ENCODE results near the gene BAX. TPM values are rescaled to one million over a fixed set of nuclear protein-coding genes. Genes with fewer than 3 reads are reported as not detected.
A peak's percentile ranks its signal among the peaks of the same experiment; 100 is the strongest.
"Not testable (repeated sequence)": the region's sequence is repeated elsewhere in the genome, so short reads cannot be mapped to it uniquely, and the experiment has no call there.

Gene BAX
- 10 to 100 TPM; 16.8 to 24.4 (median 22.0) TPM for total RNA-seq
- polyA plus RNA-seq = 10 to 100 TPM; 20.7 to 66.1 (median 35.6) TPM
- long read RNA-seq, donor 1, partial matches to known transcripts = 1 of 3 reads
- long read RNA-seq, donor 1, other reads (novel, unspliced or antisense) = 0 of 3 reads
- long read RNA-seq, donor 2, partial matches to known transcripts = 1 of 2 reads
- long read RNA-seq, donor 2, other reads (novel, unspliced or antisense) = 0 of 2 reads

DNA sequence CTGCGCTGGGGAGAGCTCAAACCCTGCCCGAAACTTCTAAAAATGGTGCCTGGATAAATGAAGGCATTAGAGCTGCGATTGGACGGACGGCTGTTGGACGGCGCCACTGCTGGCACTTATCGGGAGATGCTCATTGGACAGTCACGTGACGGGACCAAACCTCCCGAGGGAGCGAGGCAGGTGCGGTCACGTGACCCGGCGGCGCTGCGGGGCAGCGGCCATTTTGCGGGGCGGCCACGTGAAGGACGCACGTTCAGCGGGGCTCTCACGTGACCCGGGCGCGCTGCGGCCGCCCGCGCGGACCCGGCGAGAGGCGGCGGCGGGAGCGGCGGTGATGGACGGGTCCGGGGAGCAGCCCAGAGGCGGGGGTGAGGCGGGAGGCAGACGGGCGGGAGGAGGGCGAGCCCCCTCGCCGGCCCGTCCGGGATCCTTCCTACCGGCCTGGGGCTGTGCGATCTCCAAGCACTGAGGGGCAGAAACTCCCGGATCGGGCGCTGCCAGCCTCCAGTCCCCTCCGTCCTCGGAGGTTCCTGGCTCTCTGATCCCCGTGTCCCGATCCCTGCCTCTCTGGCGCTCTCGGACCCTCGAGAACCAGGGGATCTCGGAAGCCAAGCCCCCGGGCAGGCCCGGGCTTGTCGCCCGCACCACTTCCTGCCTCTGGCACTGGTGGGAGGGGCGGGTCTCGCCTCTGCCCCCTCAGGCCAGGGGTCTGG lies at the start of gene BAX:
TSS of gene BAX (plus strand) at position 281 of the 713 bp plus-strand sequence. CDS start at position 335, 54 bp downstream.
- intact Hi-C loops (cut with DNase I) = loop anchor here in 1 of 2 donors (5.0 kb wide), 1 partner anchor 47 kb away; no protein-coding TSS in a partner anchor
- H3K27me3 ChIP-seq (ENCODE audit: insufficient read depth in 3 of 3, low read length in 2 of 3) = no peaks in the 10 kb centered on the region
- peaks cover 15% of the 10 kb centered on the region for H3K4me1 ChIP-seq
- ATAC-seq = peak; percentile 91 to 94 (median 92)
- 0 to 1% (median 0%) methylated on average over 62 to 71 of the region's 71 CpGs for WGBS, 3 donors
- peak within 1 kb of the TSS; percentile 88 for H3K27ac ChIP-seq
- peak; percentile 97 to 99 for DNase-seq
- peaks cover 0 to 14% of the 10 kb centered on the region in 2 donors for H3K36me3 ChIP-seq (ENCODE audit: insufficient read depth in 1 of 2, low read depth in 1 of 2)
- peak within 1 kb of the TSS; percentile 98 for H3K4me3 ChIP-seq
- TF ChIP-seq, protein P1, sequence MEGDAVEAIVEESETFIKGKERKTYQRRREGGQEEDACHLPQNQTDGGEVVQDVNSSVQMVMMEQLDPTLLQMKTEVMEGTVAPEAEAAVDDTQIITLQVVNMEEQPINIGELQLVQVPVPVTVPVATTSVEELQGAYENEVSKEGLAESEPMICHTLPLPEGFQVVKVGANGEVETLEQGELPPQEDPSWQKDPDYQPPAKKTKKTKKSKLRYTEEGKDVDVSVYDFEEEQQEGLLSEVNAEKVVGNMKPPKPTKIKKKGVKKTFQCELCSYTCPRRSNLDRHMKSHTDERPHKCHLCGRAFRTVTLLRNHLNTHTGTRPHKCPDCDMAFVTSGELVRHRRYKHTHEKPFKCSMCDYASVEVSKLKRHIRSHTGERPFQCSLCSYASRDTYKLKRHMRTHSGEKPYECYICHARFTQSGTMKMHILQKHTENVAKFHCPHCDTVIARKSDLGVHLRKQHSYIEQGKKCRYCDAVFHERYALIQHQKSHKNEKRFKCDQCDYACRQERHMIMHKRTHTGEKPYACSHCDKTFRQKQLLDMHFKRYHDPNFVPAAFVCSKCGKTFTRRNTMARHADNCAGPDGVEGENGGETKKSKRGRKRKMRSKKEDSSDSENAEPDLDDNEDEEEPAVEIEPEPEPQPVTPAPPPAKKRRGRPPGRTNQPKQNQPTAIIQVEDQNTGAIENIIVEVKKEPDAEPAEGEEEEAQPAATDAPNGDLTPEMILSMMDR (IDR thresholded peaks at IDR 0.05) = no peak
- no peaks in the 10 kb centered on the region for H3K9me3 ChIP-seq

DNA sequence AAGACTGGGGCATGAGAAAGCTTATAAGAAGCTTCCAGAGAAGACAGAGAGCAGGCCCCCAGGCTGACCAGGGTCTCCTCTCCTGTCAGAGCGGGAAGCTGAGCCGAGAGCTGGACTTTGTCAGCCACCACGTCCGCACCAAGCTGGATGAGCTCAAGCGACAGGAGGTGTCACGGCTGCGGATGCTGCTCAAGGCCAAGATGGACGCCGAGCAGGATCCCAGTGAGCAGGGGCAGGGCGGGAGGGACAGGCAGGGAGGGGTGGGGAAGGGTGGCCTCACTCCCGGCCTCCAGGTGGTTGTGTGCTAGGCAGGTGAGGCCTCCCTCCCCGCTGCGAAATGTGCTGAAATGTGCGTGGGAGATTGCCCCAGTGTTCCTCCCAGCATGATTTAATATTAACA lies 49.0 kb upstream of the BAX start:
- WGBS, 3 donors = 76 to 97% (median 81%) methylated on average over 14 of the region's 14 CpGs
- Histone ChIP-seq H3K36me3 (ENCODE audit: insufficient read depth in 1 of 2, low read depth in 1 of 2) (peaks cover 0 to 77% of the 10 kb centered on the region in 2 donors), H3K4me1 (peaks cover 26% of the 10 kb centered on the region), H3K4me3 (no peak overlapping the region), H3K27ac (peak overlapping the region; percentile 55), H3K27me3 (ENCODE audit: insufficient read depth in 3 of 3, low read length in 2 of 3) (no peaks in the 10 kb centered on the region), H3K9me3 (no peaks in the 10 kb centered on the region)
- TF ChIP-seq, protein P1 (IDR thresholded peaks at IDR 0.05) = no peak
- intact Hi-C loops (cut with DNase I) = loop anchor here in 1 of 2 donors (5.0 kb wide), 1 partner anchor 47 kb away; the partner anchor contains the start of gene BAX
- no peak for DNase-seq
- no peak for ATAC-seq

DNA sequence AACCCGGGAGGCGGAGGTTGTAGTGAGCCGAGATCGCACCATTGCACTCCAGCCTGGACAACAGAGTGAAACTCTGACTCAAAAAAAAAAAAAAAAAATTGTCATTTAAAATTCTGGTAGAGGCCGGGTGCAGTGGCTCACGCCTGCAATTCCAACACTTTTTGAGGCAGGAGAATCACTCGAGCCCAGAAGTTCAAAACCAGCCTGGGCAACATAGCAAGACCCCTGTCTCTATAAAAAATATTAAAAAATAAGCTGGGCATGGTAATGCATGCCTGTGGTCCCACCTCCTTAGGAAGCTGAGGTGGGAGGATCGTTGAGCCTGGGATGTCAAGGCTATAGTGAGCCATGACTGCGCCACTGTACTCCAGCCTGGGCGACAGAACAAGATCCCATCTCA lies 48.4 kb upstream of the BAX start:
- intact Hi-C loops (cut with DNase I) = loop anchor here in 1 of 2 donors (5.0 kb wide), 1 partner anchor 46 kb away; the partner anchor contains the start of gene BAX

DNA sequence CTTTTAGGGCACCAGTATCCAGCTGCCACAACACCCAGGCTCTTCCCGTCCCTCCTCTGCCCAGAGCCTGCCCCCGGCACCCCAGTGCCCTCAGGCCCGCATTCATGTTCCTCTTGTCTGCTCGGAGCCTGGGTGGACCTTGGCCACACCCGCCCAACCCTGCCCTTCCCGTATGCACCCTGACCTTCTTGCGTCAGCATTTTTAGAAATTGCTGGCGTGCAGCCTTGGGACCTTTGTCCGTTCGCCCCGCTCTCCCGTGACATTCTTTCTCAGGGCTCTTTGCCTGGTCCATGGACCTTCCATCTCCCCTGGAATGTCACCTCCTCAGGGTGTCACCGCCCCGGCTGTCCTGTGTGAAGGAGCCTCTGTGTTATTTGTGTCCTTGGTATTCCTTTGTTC lies 47.0 kb upstream of the BAX start:
- H3K27me3 ChIP-seq (ENCODE audit: insufficient read depth in 3 of 3, low read length in 2 of 3) = no peaks in the 10 kb centered on the region
- H3K27ac ChIP-seq = peak overlapping the region; percentile 72
- WGBS, 3 donors = 65 to 88% (median 72%) methylated on average over 14 of the region's 14 CpGs
- H3K36me3 ChIP-seq (ENCODE audit: insufficient read depth in 1 of 2, low read depth in 1 of 2) = peaks cover 0 to 83% of the 10 kb centered on the region in 2 donors
- no peaks in the 10 kb centered on the region for H3K9me3 ChIP-seq
- no peak overlapping the region for H3K4me3 ChIP-seq
- DNase-seq = no peak
- intact Hi-C loops (cut with DNase I) = loop anchor here in 1 of 2 donors (5.0 kb wide), 1 partner anchor 45 kb away; the partner anchor contains the start of gene BAX
- peaks cover 13% of the 10 kb centered on the region for H3K4me1 ChIP-seq
- ATAC-seq = peak in 2 of 4 donors; percentile 5 to 13
- TF ChIP-seq, protein P1 (IDR thresholded peaks at IDR 0.05) = no peak

More for the DNA sequence above, 48.4 kb upstream of the BAX start:
- DNase-seq (no peak), ATAC-seq (no peak)
- WGBS, 3 donors = 73 to 96% (median 81%) methylated on average over 10 of the region's 10 CpGs
- H3K4me1 ChIP-seq = peaks cover 25% of the 10 kb centered on the region
- TF ChIP-seq, protein P1 (IDR thresholded peaks at IDR 0.05) = no peak
- H3K27me3 ChIP-seq (ENCODE audit: insufficient read depth in 3 of 3, low read length in 2 of 3) = no peaks in the 10 kb centered on the region
- peaks cover 0 to 82% of the 10 kb centered on the region in 2 donors for H3K36me3 ChIP-seq (ENCODE audit: insufficient read depth in 1 of 2, low read depth in 1 of 2)
- H3K9me3 ChIP-seq = no peaks in the 10 kb centered on the region
- H3K4me3 ChIP-seq = no peak overlapping the region
- peak overlapping the region; percentile 55 for H3K27ac ChIP-seq

DNA sequence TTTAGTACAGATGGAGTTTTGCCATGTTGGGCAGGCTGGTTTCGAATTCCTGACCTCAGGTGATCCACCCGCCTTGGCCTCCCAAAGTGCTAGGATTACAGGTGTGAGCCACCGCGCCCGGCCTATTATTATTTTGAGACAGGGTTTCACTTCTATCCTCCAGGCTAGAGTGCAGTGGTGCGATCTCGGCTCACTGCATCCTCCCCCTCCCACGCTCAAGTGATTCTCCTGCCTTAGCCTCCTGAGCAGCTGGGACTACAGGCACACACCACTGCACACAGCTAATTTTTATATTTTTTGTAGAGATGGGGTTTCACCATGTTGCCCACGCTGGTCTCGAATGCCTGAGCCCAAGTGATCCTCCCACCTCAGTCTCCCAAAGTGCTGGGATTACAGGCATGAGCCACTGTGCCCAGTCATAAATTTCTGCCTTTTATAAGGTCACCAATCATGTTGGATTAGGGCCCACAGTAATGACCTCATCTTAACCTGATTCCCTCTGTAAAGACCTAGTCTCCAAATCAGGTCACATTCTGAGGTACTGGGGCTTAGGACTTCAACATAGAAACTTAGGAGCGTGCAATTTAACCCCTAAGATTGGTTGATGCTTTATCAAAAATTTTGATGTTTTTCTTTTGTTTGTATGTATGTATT lies 45.1 kb upstream of the BAX start:
- H3K36me3 ChIP-seq (ENCODE audit: insufficient read depth in 1 of 2, low read depth in 1 of 2) = peaks cover 3 to 91% of the 10 kb centered on the region in 2 donors

More for the DNA sequence above, 45.1 kb upstream of the BAX start:
- H3K4me3 ChIP-seq; H3K27me3 ChIP-seq (ENCODE audit: insufficient read depth in 3 of 3, low read length in 2 of 3); H3K9me3 ChIP-seq; DNase-seq; H3K4me1 ChIP-seq; ATAC-seq: not testable (repeated sequence)
- intact Hi-C loops (cut with DNase I) = loop anchor here in 1 of 2 donors (5.0 kb wide), 1 partner anchor 43 kb away; the partner anchor contains the start of gene BAX
- peak overlapping the region; percentile 72 for H3K27ac ChIP-seq
- whole genome bisulfite sequencing, 3 donors = 56 to 87% (median 60%) methylated on average over 11 of the region's 11 CpGs
